Activated CD4-positive, alpha-beta T cell treated with anti-CD3 and anti-CD28 coated beads, Interleukin-2, amount 50 U/mL, for 16 hours (primary cell): ENCODE data around the gene TULP1.
"Not testable (repeated sequence)": the region's sequence is repeated elsewhere in the genome, so short reads cannot be mapped to it uniquely, and the experiment has no call there.

Source experiments
- DNase-seq: peaks from one replicate; pipeline ENCODE4 v3.0.0-alpha.2; 2020

Gene TULP1

GRCh38 chr6:35519313-35520015 is 6.8 kb upstream of the TULP1 start:
- no peak for DNase-seq

GRCh38 chr6:35518566-35519312 is 6.0 kb upstream of the TULP1 start:
- no peak for DNase-seq

DNA sequence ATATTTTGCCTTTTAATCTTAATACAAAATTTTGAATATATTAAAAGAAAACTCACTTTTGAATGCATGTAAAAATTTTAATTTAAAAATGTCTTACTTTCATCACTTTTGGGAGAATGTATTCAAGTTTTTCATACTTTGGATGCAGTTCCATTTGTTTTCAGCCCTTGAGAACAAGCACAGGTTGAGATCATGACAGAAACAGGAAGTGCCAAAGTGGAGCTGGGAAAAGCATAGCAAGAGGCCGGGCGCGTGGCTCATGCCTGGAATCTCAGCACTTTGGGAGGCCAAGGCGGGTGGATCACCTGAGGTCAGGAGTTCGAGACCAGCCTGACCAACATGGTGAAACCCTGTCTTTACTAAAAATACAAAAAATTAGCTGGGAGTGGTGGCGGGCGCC is 5.3 kb upstream of the TULP1 start:
- DNase-seq: not testable (repeated sequence)

DNA sequence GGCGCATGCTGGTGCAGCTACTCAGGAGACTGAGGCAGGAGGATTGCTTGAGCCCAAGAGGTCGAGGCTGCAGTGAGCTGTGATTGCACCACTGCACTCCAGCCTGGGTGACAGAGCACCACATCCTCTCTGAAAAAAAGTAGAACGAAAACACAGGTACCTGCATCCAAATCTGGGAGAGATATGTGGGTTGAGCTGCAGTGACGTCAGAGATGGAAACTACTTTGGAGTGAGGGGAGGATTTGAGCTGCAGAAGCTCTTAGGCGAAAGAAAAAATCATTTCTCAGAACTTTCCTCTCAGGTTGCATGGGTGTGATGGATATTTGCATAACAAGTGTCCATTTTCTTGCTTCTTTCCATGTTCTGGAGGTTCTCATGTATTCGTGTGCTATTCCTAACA is 4.0 kb upstream of the TULP1 start:
- DNase-seq: no peak

GRCh38 chr6:35515939-35516338 is 3.2 kb upstream of the TULP1 start:
- not testable (repeated sequence) for DNase-seq

GRCh38 chr6:35514587-35514986 is 1.9 kb upstream of the TULP1 start:
- no peak for DNase-seq

DNA sequence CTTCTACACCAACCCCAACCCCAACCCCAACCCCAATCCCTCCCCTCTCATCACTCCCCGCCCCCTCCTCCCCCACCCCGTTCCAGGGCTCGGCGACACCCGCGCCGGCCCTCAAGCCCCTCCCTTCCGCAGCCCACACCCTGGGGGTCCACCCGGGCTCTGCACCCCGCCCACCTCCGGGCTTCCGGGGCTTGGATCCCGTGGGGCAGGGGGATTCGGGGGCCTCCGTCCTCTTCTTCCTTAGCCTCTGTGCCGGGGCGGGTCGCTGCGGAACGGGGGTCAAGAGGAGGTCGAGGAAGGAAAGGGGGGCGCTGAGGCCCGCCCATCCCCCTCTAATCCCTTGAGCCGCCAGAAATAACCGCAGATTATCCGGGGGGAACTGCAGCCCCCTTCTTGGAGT is 690 bp downstream of the TULP1 start:
- no peak for DNase-seq

DNA sequence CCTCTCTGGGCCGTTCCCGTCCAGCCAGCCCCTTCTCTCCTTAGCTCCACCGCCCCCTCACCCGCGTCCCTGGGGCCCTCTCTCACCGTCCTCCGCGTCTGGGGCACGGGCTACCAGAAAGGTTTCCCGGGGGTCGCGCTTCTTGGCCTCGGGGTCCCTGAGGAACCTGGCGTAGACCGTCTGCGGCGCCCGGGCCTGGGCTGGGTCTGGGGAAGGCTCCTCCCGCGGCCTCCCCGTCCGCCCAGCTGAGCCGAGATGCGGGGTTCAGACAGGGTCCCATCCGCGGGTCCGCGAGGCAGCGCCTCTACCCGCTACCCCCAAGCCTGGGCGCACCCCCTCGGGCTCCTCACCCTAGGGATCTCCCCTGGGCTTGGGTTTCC is 1.1 kb downstream of the TULP1 start:
- no peak for DNase-seq

DNA sequence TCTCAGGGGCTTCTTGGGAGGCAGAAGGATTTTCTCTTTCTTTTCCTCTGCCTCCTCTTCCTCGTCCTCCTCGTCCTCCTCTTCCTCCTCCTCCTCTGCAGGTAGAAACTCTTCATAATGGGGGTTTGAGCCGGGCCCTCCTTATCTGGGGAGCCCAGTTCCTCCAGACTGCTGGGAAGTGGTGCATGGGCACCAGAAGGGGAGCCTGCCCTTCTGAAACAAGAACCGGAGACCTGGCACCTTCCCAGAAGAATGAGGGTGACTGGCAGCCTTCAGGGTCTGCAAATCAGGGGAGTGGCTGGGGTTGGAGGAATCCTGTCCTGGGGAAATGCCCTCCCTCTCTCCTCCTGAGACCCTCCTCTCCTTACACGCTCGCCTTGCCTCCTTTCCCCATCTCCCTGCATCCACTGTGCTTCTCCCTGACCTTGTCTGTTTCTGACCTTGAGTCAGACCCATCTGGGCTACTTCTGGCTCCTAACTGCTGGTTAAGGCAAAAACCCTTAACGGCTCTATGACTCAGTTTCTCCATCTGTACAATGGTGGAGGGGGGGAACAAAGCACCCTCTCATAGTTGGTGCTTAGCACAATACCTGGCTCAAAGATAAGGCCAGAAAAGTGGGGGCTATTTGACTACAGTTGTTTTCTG is 1.7 kb downstream of the TULP1 start:
- DNase-seq: no peak

DNA sequence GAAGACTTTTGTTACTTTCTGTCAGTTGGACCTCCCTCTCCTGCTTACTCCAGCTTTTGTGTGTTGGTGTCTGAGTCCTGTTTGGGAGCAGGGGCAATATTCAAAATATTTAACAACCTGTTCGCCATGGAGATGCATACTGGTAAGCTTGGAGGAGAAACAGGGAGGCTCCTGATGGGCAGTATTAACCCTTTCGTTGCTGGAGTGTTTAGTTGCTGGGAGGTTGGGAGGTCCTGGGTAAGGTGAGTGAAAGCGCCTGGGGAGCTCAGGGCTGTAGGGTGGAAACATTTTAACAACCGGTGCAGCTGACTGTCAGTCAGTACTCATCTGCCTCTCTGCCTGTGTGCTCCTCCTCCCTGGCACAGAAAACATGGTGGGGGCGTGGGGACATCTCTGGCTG is 4.2 kb downstream of the TULP1 start:
- no peak for DNase-seq

DNA sequence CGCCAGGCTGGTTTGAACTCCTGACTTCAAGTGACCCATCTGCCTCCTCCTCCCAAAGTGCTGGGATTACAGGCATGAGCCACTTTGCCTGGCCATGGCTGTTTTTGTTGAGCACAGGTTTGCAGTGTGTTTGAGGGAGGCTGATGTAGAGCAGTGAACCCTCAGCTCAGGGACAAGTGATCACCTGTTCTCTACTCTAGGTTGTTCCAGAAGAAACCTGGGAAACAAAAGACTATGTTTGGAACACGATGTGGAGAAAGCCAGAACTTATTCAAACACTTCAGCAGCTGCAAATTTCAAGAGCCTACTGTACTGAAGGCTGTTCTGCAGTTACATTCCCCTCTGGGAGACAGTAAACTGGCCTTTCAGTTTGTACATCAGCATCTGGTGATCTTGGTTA is 4.7 kb downstream of the TULP1 start:
- no peak for DNase-seq

- no peak for DNase-seq
Measured at GRCh38 chr6:35507221-35507620, 5.5 kb downstream of the TULP1 start.

GRCh38 chr6:35506536-35506935 is 6.2 kb downstream of the TULP1 start:
- no peak for DNase-seq

GRCh38 chr6:35505999-35506412 is 6.7 kb downstream of the TULP1 start:
- DNase-seq: no peak

GRCh38 chr6:35503534-35503933 is 9.2 kb downstream of the TULP1 start:
- no peak for DNase-seq

DNA sequence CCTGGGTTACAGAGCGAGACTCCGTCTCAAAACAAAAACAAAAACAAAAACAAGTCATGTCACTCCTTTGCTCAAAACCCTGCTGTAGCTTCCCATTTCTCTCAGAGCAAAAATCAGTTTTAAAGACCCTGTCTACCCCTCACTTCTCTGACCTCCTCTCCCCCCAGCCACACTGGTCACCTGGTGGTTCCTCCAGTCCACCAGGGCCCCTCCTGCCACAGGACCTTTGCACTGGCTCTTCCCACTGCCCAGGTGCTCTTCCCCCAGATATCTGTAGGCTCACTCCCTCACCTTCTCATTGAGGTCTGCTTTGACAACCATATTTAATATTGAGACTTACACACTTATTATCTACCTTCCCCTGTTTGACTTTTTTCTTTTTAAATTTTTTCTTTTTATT is 10.9 kb downstream of the TULP1 start:
- no peak for DNase-seq

DNA sequence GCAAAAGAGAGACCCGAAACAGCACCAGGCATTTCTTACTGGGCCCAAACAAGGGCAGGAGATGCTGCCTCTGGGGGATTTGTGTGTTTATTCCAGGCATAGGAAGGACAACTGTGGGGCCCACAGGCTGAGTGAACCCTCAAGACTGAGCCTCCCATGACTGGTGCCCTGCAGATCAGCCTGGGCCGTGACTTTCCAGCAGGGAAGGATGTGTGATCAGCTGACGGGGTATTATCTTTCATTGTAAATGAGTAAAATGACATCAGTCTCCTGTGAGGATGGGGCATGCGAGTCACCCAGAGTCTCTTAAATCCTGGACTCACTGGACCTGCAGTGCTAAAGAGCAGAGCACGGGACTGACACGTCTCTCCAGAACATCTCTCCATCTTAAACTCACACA is 11.9 kb downstream of the TULP1 start:
- DNase-seq: no peak

- no peak for DNase-seq
Measured at GRCh38 chr6:35499372-35499771, 13.3 kb downstream of the TULP1 start.

GRCh38 chr6:35498422-35499067 is 14.2 kb downstream of the TULP1 start:
- no peak for DNase-seq

DNA sequence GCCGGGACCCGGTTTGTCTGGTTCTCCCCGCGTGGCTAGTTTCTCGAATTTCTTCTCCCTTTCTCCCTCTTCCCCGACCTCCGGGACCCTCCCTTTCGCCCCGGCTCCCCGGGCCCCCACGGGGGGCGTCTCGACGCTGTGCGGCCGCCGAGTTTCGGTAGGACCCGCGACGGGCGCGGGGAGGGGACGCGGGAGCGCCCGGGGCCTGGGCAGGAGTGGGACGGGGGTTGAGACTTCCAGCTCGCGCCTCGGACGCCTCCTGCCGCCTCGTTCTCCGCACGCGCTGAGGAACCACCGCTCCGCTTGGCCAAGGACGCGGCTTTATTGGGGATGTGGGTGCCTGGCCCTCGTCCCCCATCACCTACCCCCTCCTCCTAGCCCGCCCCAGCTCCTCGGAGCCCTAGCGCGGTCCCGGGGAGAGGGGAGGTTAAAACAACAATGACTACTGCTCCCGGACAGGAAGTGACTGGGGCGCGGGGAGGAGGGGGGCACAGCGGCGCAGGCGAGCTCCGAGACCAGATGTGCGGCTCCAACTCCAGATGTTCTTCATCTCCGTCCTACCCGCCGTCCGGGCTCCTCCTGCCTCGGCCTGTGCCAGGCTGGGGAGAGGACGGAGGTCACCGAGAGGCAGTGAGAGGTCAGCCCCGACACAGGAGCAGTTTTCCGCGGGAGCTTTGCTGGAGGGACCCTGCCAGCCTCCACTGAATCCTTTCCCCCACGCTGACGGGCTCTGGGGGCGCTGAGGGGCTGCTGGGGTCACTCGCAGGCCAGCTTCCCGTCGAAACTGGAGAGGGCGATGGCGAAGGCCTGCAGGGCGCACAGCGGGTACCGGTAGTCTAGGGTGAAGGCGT is 14.9 kb downstream of the TULP1 start:
- DNase-seq: no peak

- no peak for DNase-seq
Measured at GRCh38 chr6:35496841-35497570, 15.7 kb downstream of the TULP1 start, which contains the start of gene TEAD3. Gene TEAD3, minus strand, starts transcription at chr6:35497079.
